ENCODE measurements around the gene CENPT.

Gene CENPT

GRCh38 chr16:67886387-67886786 is 38.9 kb upstream of the CENPT start:
- H3K27ac ChIP-seq = no peak overlapping the region
- TF ChIP-seq, protein P1, sequence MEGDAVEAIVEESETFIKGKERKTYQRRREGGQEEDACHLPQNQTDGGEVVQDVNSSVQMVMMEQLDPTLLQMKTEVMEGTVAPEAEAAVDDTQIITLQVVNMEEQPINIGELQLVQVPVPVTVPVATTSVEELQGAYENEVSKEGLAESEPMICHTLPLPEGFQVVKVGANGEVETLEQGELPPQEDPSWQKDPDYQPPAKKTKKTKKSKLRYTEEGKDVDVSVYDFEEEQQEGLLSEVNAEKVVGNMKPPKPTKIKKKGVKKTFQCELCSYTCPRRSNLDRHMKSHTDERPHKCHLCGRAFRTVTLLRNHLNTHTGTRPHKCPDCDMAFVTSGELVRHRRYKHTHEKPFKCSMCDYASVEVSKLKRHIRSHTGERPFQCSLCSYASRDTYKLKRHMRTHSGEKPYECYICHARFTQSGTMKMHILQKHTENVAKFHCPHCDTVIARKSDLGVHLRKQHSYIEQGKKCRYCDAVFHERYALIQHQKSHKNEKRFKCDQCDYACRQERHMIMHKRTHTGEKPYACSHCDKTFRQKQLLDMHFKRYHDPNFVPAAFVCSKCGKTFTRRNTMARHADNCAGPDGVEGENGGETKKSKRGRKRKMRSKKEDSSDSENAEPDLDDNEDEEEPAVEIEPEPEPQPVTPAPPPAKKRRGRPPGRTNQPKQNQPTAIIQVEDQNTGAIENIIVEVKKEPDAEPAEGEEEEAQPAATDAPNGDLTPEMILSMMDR (conservative IDR thresholded peaks at IDR 0.05) = no peak

GRCh38 chr16:67885976-67886375 is 38.5 kb upstream of the CENPT start:
- H3K27ac ChIP-seq = no peak overlapping the region
- TF ChIP-seq, protein P1 (conservative IDR thresholded peaks at IDR 0.05) = no peak

GRCh38 chr16:67885545-67885944 is 38.1 kb upstream of the CENPT start:
- TF ChIP-seq, protein P1 (conservative IDR thresholded peaks at IDR 0.05) = no peak
- H3K27ac ChIP-seq = no peak overlapping the region

GRCh38 chr16:67884684-67885083 is 37.2 kb upstream of the CENPT start, which contains the start of gene NRN1L:
TSS of gene NRN1L (plus strand) at chr16:67884885. CDS start at chr16:67884904, 19 bp downstream.
- H3K27ac ChIP-seq = no peak within 1 kb of the TSS; the same call in 1 of the 2 replicates
- TF ChIP-seq, protein P1 (conservative IDR thresholded peaks at IDR 0.05) = no peak

DNA sequence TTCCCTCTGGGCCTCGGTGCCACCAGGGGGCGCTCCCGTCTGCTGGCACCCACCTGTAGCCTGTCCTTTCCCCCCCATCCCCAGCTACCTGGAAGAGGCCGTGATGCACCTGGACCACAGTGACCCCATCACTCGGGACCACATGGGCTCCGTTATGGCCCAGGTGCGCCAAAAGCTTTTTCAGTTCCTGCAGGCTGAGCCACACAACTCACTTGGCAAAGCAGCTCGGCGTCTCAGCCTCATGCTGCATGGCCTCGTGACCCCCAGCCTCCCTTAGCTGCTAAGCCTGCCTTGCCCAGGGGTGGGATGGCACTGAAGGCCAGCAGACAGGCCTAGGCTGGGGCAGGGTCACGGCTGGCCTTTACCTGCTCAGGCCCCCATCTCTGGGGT is 36.4 kb upstream of the CENPT start:
- no peak overlapping the region; the same call in 1 of the 2 replicates for H3K27ac ChIP-seq
- TF ChIP-seq, protein P1 (conservative IDR thresholded peaks at IDR 0.05) = peak; percentile 83

DNA sequence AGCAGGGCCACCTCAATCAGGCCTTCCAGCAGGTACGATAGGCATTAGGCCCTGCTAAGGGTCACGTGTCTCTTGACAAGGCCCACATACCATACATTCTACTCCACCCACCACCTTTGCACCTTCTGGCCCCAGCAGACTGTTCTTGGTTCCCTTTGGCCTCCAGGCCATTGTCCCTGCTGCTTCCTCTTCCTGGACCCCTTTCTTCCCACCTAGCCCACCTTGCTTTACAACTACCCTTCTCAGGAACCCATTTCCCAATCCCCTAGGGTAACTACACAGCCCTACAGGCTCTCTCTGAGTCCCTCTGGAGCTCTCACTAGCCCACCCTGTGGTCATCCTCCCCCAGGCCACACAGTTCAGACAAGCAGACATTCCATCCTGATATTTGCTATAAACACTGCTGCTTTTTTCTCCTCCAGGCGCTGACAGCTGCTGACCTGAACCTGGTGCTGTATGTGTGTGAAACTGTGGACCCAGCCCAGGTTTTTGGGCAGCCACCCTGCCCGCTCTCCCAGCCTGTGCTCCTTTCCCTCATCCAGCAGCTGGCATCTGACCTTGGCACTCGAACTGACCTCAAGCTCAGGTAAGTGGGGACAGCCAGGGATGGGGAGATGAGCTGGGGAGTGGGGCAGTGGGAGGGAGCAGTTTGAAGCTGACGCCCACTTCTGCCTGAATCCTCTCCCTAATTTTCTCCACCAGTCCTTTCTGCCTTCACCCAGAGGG is 35.8 kb upstream of the CENPT start:
- no peak overlapping the region for H3K27ac ChIP-seq
- TF ChIP-seq, protein P1 (conservative IDR thresholded peaks at IDR 0.05) = no peak

GRCh38 chr16:67882374-67883145 is 35.1 kb upstream of the CENPT start:
- TF ChIP-seq, protein P1 (conservative IDR thresholded peaks at IDR 0.05) = no peak
- no peak overlapping the region for H3K27ac ChIP-seq

Measured in VCaP (cell line).